Bronchial epithelial cell (primary cell): Measurements from ENCODE around the gene ATP1B4. TPM values are rescaled to one million over a fixed set of nuclear protein-coding genes. Genes with fewer than 3 reads are reported as not detected.
A peak's percentile ranks its signal among the peaks of the same experiment; 100 is the strongest.
"Not testable (repeated sequence)": the region's sequence is repeated elsewhere in the genome, so short reads cannot be mapped to it uniquely, and the experiment has no call there.

Experiments used
- DNase-seq: peaks from one replicate; pipeline ENCODE4 v3.0.0-alpha.2; 2010; ENCODE audit warnings: low read depth
- FAIRE-seq: peaks from 2 replicates; lab custom pipeline; 2011; peaks lifted over from hg19 to GRCh38; lab: Jason Lieb, UNC
- H3K27me3 ChIP-seq: 2 replicates; pipeline ENCODE4 v1.5.1; 2011; ENCODE audit warnings: low read length; ENCODE audit not compliant: control insufficient read depth, insufficient read depth
- H3K36me3 ChIP-seq: 2 replicates; pipeline ENCODE4 v1.5.1; 2011; ENCODE audit warnings: low read length; ENCODE audit not compliant: control insufficient read depth, insufficient read depth
- H3K4me3 ChIP-seq: 2 replicates; pipeline ENCODE4 v1.5.1; 2011; ENCODE audit warnings: mild to moderate bottlenecking, low read depth, low read length, control low read depth
- CTCF ChIP-seq: IDR thresholded peaks from 2 replicates; pipeline ENCODE4 v1.5.1; 2011; ENCODE audit warnings: mild to moderate bottlenecking, moderate library complexity, low read length, control low read depth, inconsistent platforms; ENCODE audit not compliant: insufficient read depth, severe bottlenecking
- total RNA-seq: library from RNA; depleted of rRNA; stranded (reverse); fragments of >200 nt; gene quantifications from 2 replicates; pipeline ENCODE4 v1.2.1, GENCODE V29; 2014

ATP1B4 gene
- total RNA-seq, 1 donor from 2014 or later, result not detected

GRCh38 chrX:120331116-120331515 is 30.8 kb upstream of the ATP1B4 start:
- no peak overlapping the region for H3K4me3 ChIP-seq
- DNase-seq (no peak), FAIRE-seq (no peak)
- H3K27me3 ChIP-seq, result no peaks in the 10 kb centered on the region
- TF ChIP-seq CTCF, result no peak
- H3K36me3 ChIP-seq, result no peaks in the 10 kb centered on the region

GRCh38 chrX:120332394-120332793 is 29.5 kb upstream of the ATP1B4 start:
- H3K27me3 ChIP-seq, result no peaks in the 10 kb centered on the region
- no peaks in the 10 kb centered on the region for H3K36me3 ChIP-seq
- no peak for DNase-seq
- FAIRE-seq, result no peak
- no peak overlapping the region for H3K4me3 ChIP-seq
- no peak for TF ChIP-seq CTCF

- DNase-seq (no peak), FAIRE-seq (no peak)
- Histone ChIP-seq H3K36me3 (no peaks in the 10 kb centered on the region), H3K4me3 (no peak overlapping the region), H3K27me3 (no peaks in the 10 kb centered on the region)
- TF ChIP-seq CTCF, result no peak
Measured at GRCh38 chrX:120334151-120334550, 27.7 kb upstream of the ATP1B4 start.

- Histone ChIP-seq H3K36me3 (no peaks in the 10 kb centered on the region), H3K27me3 (no peaks in the 10 kb centered on the region), H3K4me3 (no peak overlapping the region)
- DNase-seq (no peak), FAIRE-seq (no peak)
- no peak for TF ChIP-seq CTCF
Measured at GRCh38 chrX:120334603-120335002, 27.3 kb upstream of the ATP1B4 start.

- DNase-seq (peak; percentile 17), FAIRE-seq (no peak)
- H3K27me3 ChIP-seq, result no peaks in the 10 kb centered on the region
- no peak overlapping the region for H3K4me3 ChIP-seq
- TF ChIP-seq CTCF, result no peak
- H3K36me3 ChIP-seq, result no peaks in the 10 kb centered on the region
Measured at GRCh38 chrX:120335289-120335688, 26.6 kb upstream of the ATP1B4 start.

GRCh38 chrX:120336899-120337298 is 25.0 kb upstream of the ATP1B4 start:
- DNase-seq, result no peak
- H3K4me3 ChIP-seq, result no peak overlapping the region
- no peaks in the 10 kb centered on the region for H3K27me3 ChIP-seq
- no peaks in the 10 kb centered on the region for H3K36me3 ChIP-seq
- no peak for FAIRE-seq
- TF ChIP-seq CTCF, result no peak

- H3K36me3 ChIP-seq, H3K4me3 ChIP-seq, H3K27me3 ChIP-seq, FAIRE-seq, DNase-seq: not testable (repeated sequence)
Measured at GRCh38 chrX:120344566-120344965, 17.3 kb upstream of the ATP1B4 start.
